HepG2 (cell line): Measurements from ENCODE around the gene KCNB1.

ENCODE experiments used
- CTCF ChIP-seq: sonication (generic); formaldehyde crosslinking; IDR thresholded peaks from 2 replicates; pipeline ENCODE4 v1.5.0; 2020; ENCODE audit warnings: mild to moderate bottlenecking, missing genetic modification reagents, moderate library complexity
- ELF1 ChIP-seq: sonication (generic); formaldehyde crosslinking; IDR thresholded peaks from 2 replicates; pipeline ENCODE4 v1.4.0; 2020; ENCODE audit warnings: missing genetic modification reagents
- GZF1 ChIP-seq: sonication (generic); formaldehyde crosslinking; IDR thresholded peaks from 2 replicates; pipeline ENCODE4 v1.5.1; 2020; ENCODE audit warnings: mild to moderate bottlenecking, missing genetic modification reagents
- IKZF5 ChIP-seq: IDR thresholded peaks from 2 replicates; pipeline ENCODE4 v1.6.1; 2018; ENCODE audit warnings: missing genetic modification reagents, mild to moderate bottlenecking, missing compliant biosample characterization
- JUND ChIP-seq: sonication (generic); formaldehyde crosslinking; IDR thresholded peaks from 2 replicates; pipeline ENCODE4 v1.8.0; 2022; ENCODE audit warnings: mild to moderate bottlenecking, missing genetic modification reagents
- MTF1 ChIP-seq: sonication (generic); formaldehyde crosslinking; IDR thresholded peaks from 2 replicates; pipeline ENCODE4 v1.5.0; 2020; ENCODE audit warnings: missing genetic modification reagents
- MYC ChIP-seq: sonication (generic); formaldehyde crosslinking; IDR thresholded peaks from 2 replicates; pipeline ENCODE4 v1.9.0; 2021; ENCODE audit warnings: missing genetic modification reagents, borderline replicate concordance
- POLR2A ChIP-seq, 2 experiments: IDR thresholded peaks; 2 replicates each; pipeline ENCODE4 v1.6.1; 2011; ENCODE audit warnings: low read depth in 2 of 2, low read length in 2 of 2, mild to moderate bottlenecking in 1 of 2, moderate library complexity in 1 of 2; ENCODE audit not compliant: insufficient read depth in 1 of 2
- RBM22 ChIP-seq: fragments of 200-400 bp; formaldehyde crosslinking; optimal IDR thresholded peaks from 2 replicates; pipeline ENCODE3; 2017; ENCODE audit warnings: mild to moderate bottlenecking, low read length, moderate library complexity
- SETDB1 ChIP-seq: sonication (generic); formaldehyde crosslinking; IDR thresholded peaks from 2 replicates; pipeline ENCODE4 v1.5.1; 2020; ENCODE audit warnings: missing genetic modification reagents, mild to moderate bottlenecking, borderline replicate concordance
- SMAD3 ChIP-seq: sonication (generic); formaldehyde crosslinking; IDR thresholded peaks from 2 replicates; pipeline ENCODE4 v1.4.0; 2020; ENCODE audit warnings: missing genetic modification reagents
- YY1 ChIP-seq: IDR thresholded peaks from 2 replicates; pipeline ENCODE4 v1.6.1; 2011; ENCODE audit warnings: low read length, low read depth, moderate library complexity, mild to moderate bottlenecking; ENCODE audit not compliant: insufficient read depth, insufficient replicate concordance
- ZNF770 ChIP-seq: sonication (generic); formaldehyde crosslinking; IDR thresholded peaks from 2 replicates; pipeline ENCODE4 v1.5.0; 2020; ENCODE audit warnings: mild to moderate bottlenecking, missing genetic modification reagents

- TF ChIP-seq MTF1 (CRISPR knock-in tag) (no peak), GZF1 (no peak), YY1 (no peak), MYC (CRISPR knock-in tag) (no peak), POLR2A (IDR thresholded peaks at IDR 0.05; ENCODE audit: insufficient read depth in 1 of 2, low read depth in 2 of 2, low read length in 2 of 2) (no peak), ZNF770 (CRISPR knock-in tag) (no peak), SMAD3 (CRISPR knock-in tag) (no peak), JUND (CRISPR knock-in tag) (no peak), CTCF (CRISPR knock-in tag) (no peak), IKZF5 (no peak), SETDB1 (no peak), ELF1 (CRISPR knock-in tag) (no peak), RBM22 (no peak)
These were observed 33.6 kb downstream of the KCNB1 start for GRCh38 chr20:49448917-49449316.
